ENCODE results near the gene PRKCQ. TPM values are rescaled to one million over a fixed set of nuclear protein-coding genes. Genes with fewer than 3 reads are reported as not detected.
"Not testable (repeated sequence)": the region's sequence is repeated elsewhere in the genome, so short reads cannot be mapped to it uniquely, and the experiment has no call there.

Gene PRKCQ
- total RNA-seq, 1 donor from 2014 or later: 2.1 TPM

DNA sequence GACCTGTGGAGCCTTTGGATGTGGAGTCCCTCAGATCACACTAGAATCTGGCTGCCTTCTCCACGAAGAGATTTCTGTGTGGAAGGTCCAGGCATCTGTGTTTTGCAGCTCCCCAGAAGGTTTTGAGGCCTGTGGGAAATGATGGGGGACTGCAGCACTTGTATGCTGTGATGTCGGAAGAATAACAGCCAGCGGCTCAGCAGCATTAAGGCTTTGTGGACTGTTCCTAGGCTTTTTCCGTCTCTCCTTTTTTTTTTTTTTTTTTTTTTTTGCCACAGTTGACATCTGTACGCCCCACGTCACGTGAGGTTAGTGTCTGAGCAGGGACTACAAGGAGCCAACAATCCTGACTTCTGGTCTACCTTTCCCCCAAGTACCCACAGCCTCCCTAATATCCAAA lies 196.0 kb downstream of the PRKCQ start:
- H3K9me3 Mint-ChIP-seq (ENCODE audit: unreplicated experiment): peaks cover 23% of the 10 kb centered on the region
- no peak overlapping the region for H3K27ac Mint-ChIP-seq (ENCODE audit: unreplicated experiment)
- Histone ChIP-seq H3K4me1 (ENCODE audit: insufficient read depth, low read length) (peaks cover 15% of the 10 kb centered on the region), H2AFZ (ENCODE audit: low read depth, low read length) (no peak overlapping the region), H4K20me1 (ENCODE audit: insufficient read depth, low read length) (no peaks in the 10 kb centered on the region), H3K4me3 (ENCODE audit: insufficient read depth, low read depth, low read length) (no peak overlapping the region), H3K9me3 (ENCODE audit: insufficient read depth, low read depth, low read length) (peaks cover 11% of the 10 kb centered on the region), H3K4me2 (ENCODE audit: low read length) (no peak overlapping the region), H3K36me3 (ENCODE audit: insufficient read depth, low read length) (no peaks in the 10 kb centered on the region), H3K27ac (ENCODE audit: low read depth, low read length) (no peak overlapping the region), H3K27me3 (ENCODE audit: insufficient read depth, low read length) (no peaks in the 10 kb centered on the region), H3K9ac (ENCODE audit: low read length) (no peak overlapping the region), H3K79me2 (ENCODE audit: insufficient read depth, low read length) (no peaks in the 10 kb centered on the region)
- no peaks in the 10 kb centered on the region for H3K27me3 Mint-ChIP-seq (ENCODE audit: low read depth, unreplicated experiment)
- H3K4me3 Mint-ChIP-seq (ENCODE audit: unreplicated experiment): no peak overlapping the region
- H3K36me3 Mint-ChIP-seq (ENCODE audit: low read depth, unreplicated experiment): peaks cover 6% of the 10 kb centered on the region
- peaks cover 18% of the 10 kb centered on the region for H3K4me1 Mint-ChIP-seq (ENCODE audit: low read depth, unreplicated experiment)
- no peak for FAIRE-seq
- no peak for DNase-seq (ENCODE audit: low read depth)
- no peak for TF ChIP-seq EZH2 (IDR thresholded peaks at IDR 0.05; ENCODE audit: insufficient read depth, low read length)
- TF ChIP-seq, protein P1, sequence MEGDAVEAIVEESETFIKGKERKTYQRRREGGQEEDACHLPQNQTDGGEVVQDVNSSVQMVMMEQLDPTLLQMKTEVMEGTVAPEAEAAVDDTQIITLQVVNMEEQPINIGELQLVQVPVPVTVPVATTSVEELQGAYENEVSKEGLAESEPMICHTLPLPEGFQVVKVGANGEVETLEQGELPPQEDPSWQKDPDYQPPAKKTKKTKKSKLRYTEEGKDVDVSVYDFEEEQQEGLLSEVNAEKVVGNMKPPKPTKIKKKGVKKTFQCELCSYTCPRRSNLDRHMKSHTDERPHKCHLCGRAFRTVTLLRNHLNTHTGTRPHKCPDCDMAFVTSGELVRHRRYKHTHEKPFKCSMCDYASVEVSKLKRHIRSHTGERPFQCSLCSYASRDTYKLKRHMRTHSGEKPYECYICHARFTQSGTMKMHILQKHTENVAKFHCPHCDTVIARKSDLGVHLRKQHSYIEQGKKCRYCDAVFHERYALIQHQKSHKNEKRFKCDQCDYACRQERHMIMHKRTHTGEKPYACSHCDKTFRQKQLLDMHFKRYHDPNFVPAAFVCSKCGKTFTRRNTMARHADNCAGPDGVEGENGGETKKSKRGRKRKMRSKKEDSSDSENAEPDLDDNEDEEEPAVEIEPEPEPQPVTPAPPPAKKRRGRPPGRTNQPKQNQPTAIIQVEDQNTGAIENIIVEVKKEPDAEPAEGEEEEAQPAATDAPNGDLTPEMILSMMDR (IDR thresholded peaks at IDR 0.05; ENCODE audit: insufficient read depth, low read depth, low read length): no peak

DNA sequence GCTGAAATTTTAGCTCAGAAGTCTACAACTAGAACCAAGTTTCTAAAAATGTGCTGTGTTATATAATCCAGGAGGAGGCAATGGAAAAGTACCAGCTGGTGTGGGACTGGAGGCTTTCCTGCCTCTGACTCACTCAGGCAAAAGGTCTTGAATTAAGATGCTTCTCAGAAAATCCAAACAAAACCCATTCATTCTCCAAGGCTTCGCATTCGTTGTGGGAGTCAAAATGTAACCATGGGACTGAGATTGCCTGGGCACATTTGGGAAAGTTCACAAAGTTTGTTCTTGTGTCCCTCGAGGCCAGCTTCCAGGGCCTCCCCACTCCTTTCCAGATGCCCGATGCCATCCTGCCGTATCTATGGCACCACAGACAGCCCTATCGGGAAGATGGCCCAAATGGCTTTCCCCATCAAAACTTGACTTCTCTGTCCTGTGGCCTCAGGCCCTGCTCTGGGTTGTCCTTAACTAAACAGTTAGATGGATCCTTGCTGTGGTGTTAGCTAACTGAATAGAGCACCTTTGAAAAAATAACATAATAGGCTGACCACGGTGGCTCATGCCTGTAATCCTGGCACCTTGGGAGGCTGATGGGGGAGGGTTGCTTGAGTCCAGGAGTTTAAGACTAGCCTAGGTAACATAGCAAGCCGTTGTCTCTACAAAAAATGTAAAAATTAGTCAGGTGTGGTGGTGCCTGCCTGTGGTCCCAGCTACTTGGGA lies 196.8 kb downstream of the PRKCQ start:
- no peaks in the 10 kb centered on the region for H3K36me3 ChIP-seq (ENCODE audit: insufficient read depth, low read length)
- H3K9me3 ChIP-seq (ENCODE audit: insufficient read depth, low read depth, low read length): peaks cover 12% of the 10 kb centered on the region
- peaks cover 15% of the 10 kb centered on the region for H3K4me1 ChIP-seq (ENCODE audit: insufficient read depth, low read length)
- H4K20me1 ChIP-seq (ENCODE audit: insufficient read depth, low read length): no peaks in the 10 kb centered on the region
- no peaks in the 10 kb centered on the region for H3K79me2 ChIP-seq (ENCODE audit: insufficient read depth, low read length)
- H3K27me3 ChIP-seq (ENCODE audit: insufficient read depth, low read length): no peaks in the 10 kb centered on the region
- peak; percentile 76 for DNase-seq (ENCODE audit: low read depth)
- Mint-ChIP-seq H3K27ac (ENCODE audit: unreplicated experiment) (no peak overlapping the region), H3K27me3 (ENCODE audit: low read depth, unreplicated experiment) (no peaks in the 10 kb centered on the region), H3K9me3 (ENCODE audit: unreplicated experiment) (peaks cover 26% of the 10 kb centered on the region), H3K36me3 (ENCODE audit: low read depth, unreplicated experiment) (peaks cover 6% of the 10 kb centered on the region), H3K4me3 (ENCODE audit: unreplicated experiment) (no peak overlapping the region), H3K4me1 (ENCODE audit: low read depth, unreplicated experiment) (peaks cover 18% of the 10 kb centered on the region)
- H3K4me3 ChIP-seq (ENCODE audit: insufficient read depth, low read depth, low read length): no peak overlapping the region
- TF ChIP-seq, protein P1 (IDR thresholded peaks at IDR 0.05; ENCODE audit: insufficient read depth, low read depth, low read length): no peak
- no peak overlapping the region for H3K9ac ChIP-seq (ENCODE audit: low read length)
- no peak for FAIRE-seq
- no peak overlapping the region for H3K27ac ChIP-seq (ENCODE audit: low read depth, low read length)
- H2AFZ ChIP-seq (ENCODE audit: low read depth, low read length): peak overlapping the region; percentile 3
- peak overlapping the region; percentile 67 for H3K4me2 ChIP-seq (ENCODE audit: low read length)

DNA sequence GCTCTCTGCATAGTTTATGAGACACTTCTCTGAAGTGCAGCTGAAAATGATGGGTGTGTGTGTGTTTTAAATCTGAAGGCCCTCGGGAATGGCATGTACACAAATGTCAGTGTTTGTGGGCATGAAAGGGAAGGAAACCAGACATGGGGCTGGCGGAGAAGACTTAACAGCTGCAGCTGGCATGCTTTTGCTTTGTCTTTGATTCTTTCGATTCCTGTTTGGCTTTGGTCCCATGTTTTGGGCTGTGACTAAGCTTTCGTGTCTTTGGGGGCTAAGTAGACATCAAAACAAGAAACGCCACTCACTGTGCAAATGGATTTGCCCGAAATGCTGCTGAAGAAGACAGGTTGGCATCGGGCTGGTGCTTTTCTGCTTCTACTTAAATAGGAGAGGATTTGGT lies 198.0 kb downstream of the PRKCQ start:
- H3K27me3 ChIP-seq (ENCODE audit: insufficient read depth, low read length): no peaks in the 10 kb centered on the region
- TF ChIP-seq EZH2 (IDR thresholded peaks at IDR 0.05; ENCODE audit: insufficient read depth, low read length): no peak
- TF ChIP-seq, protein P1 (IDR thresholded peaks at IDR 0.05; ENCODE audit: insufficient read depth, low read depth, low read length): no peak
- H3K4me1 ChIP-seq (ENCODE audit: insufficient read depth, low read length): peaks cover 15% of the 10 kb centered on the region
- H3K9ac ChIP-seq (ENCODE audit: low read length): no peak overlapping the region
- Mint-ChIP-seq H3K9me3 (ENCODE audit: unreplicated experiment) (peaks cover 28% of the 10 kb centered on the region), H3K27me3 (ENCODE audit: low read depth, unreplicated experiment) (no peaks in the 10 kb centered on the region), H3K4me3 (ENCODE audit: unreplicated experiment) (no peak overlapping the region), H3K27ac (ENCODE audit: unreplicated experiment) (no peak overlapping the region), H3K4me1 (ENCODE audit: low read depth, unreplicated experiment) (peaks cover 18% of the 10 kb centered on the region), H3K36me3 (ENCODE audit: low read depth, unreplicated experiment) (peaks cover 9% of the 10 kb centered on the region)
- H3K36me3 ChIP-seq (ENCODE audit: insufficient read depth, low read length): no peaks in the 10 kb centered on the region
- FAIRE-seq: no peak
- H3K27ac ChIP-seq (ENCODE audit: low read depth, low read length): no peak overlapping the region
- no peaks in the 10 kb centered on the region for H3K79me2 ChIP-seq (ENCODE audit: insufficient read depth, low read length)
- H3K4me2 ChIP-seq (ENCODE audit: low read length): peak overlapping the region; percentile 67
- peaks cover 12% of the 10 kb centered on the region for H3K9me3 ChIP-seq (ENCODE audit: insufficient read depth, low read depth, low read length)
- no peak overlapping the region for H3K4me3 ChIP-seq (ENCODE audit: insufficient read depth, low read depth, low read length)
- peak; percentile 73 for DNase-seq (ENCODE audit: low read depth)
- H4K20me1 ChIP-seq (ENCODE audit: insufficient read depth, low read length): no peaks in the 10 kb centered on the region
- no peak overlapping the region for H2AFZ ChIP-seq (ENCODE audit: low read depth, low read length)

DNA sequence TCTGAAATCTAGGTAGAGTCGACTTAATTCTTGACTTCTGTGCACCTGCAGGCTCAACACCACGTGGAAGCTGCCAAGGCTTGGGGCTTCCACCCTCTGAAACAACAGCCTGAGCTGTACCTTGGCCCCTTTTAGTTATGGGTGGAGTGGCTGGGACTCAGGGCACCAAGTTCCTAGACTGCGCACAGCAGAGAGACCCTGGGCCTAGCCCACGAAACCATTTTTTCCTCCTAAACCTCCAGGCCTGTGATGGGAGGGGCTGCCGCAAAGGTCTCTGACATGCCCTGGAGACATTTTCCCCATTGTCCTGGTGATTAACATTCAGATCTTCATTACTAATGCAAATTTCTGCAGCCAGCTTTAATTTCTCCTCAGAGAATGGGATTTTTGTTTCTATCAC lies 199.6 kb downstream of the PRKCQ start:
- not testable (repeated sequence) for H3K4me3 Mint-ChIP-seq (ENCODE audit: unreplicated experiment); H3K27me3 Mint-ChIP-seq (ENCODE audit: low read depth, unreplicated experiment)

More for the DNA sequence above, 199.6 kb downstream of the PRKCQ start:
- not testable (repeated sequence) for H3K4me3 ChIP-seq (ENCODE audit: insufficient read depth, low read depth, low read length); H3K27ac Mint-ChIP-seq (ENCODE audit: unreplicated experiment); H3K27ac ChIP-seq (ENCODE audit: low read depth, low read length); DNase-seq (ENCODE audit: low read depth); FAIRE-seq; H3K79me2 ChIP-seq (ENCODE audit: insufficient read depth, low read length); H4K20me1 ChIP-seq (ENCODE audit: insufficient read depth, low read length); H2AFZ ChIP-seq (ENCODE audit: low read depth, low read length); H3K27me3 ChIP-seq (ENCODE audit: insufficient read depth, low read length); H3K36me3 Mint-ChIP-seq (ENCODE audit: low read depth, unreplicated experiment); H3K4me2 ChIP-seq (ENCODE audit: low read length); H3K36me3 ChIP-seq (ENCODE audit: insufficient read depth, low read length); H3K9ac ChIP-seq (ENCODE audit: low read length)
- Mint-ChIP-seq H3K4me1 (ENCODE audit: low read depth, unreplicated experiment) (peaks cover 18% of the 10 kb centered on the region), H3K9me3 (ENCODE audit: unreplicated experiment) (peaks cover 28% of the 10 kb centered on the region)
- peaks cover 12% of the 10 kb centered on the region for H3K9me3 ChIP-seq (ENCODE audit: insufficient read depth, low read depth, low read length)
- H3K4me1 ChIP-seq (ENCODE audit: insufficient read depth, low read length): peaks cover 15% of the 10 kb centered on the region
